GM18858 (cell line): ENCODE data around the gene CD9.
"Not testable (repeated sequence)": the region's sequence is repeated elsewhere in the genome, so short reads cannot be mapped to it uniquely, and the experiment has no call there.

Experiments used
- ATAC-seq: cut with Tn5 transposase; IDR thresholded peaks from one replicate; pipeline ENCODE4 v1.9.1; 2021; ENCODE audit not compliant: unreplicated experiment

Gene CD9

GRCh38 chr12:6198556-6198955, 1.6 kb upstream of the CD9 start:
- no peak for ATAC-seq

- no peak for ATAC-seq
These were observed 1.1 kb upstream of the CD9 start for GRCh38 chr12:6198985-6199530.

- no peak for ATAC-seq
These were observed 507 bp upstream of the CD9 start for GRCh38 chr12:6199531-6200255.

GRCh38 chr12:6201213-6201608, 1.0 kb downstream of the CD9 start:
- ATAC-seq, result no peak

- no peak for ATAC-seq
These were observed 1.6 kb downstream of the CD9 start for GRCh38 chr12:6201826-6202225.

- ATAC-seq, result no peak
These were observed 2.1 kb downstream of the CD9 start for GRCh38 chr12:6202304-6202703.

GRCh38 chr12:6202846-6203245, 2.6 kb downstream of the CD9 start:
- no peak for ATAC-seq

GRCh38 chr12:6203601-6204000, 3.4 kb downstream of the CD9 start:
- no peak for ATAC-seq

GRCh38 chr12:6204533-6205143, 4.4 kb downstream of the CD9 start:
- no peak for ATAC-seq

- no peak for ATAC-seq
These were observed 4.9 kb downstream of the CD9 start for GRCh38 chr12:6205144-6205539.

- ATAC-seq, result no peak
These were observed 5.6 kb downstream of the CD9 start for GRCh38 chr12:6205761-6206160.

- ATAC-seq, result no peak
These were observed 6.1 kb downstream of the CD9 start for GRCh38 chr12:6206327-6206726.

GRCh38 chr12:6207259-6207925, 7.2 kb downstream of the CD9 start:
- no peak for ATAC-seq

GRCh38 chr12:6208130-6208529, 7.9 kb downstream of the CD9 start:
- no peak for ATAC-seq

- ATAC-seq, result not testable (repeated sequence)
These were observed 9.2 kb downstream of the CD9 start for GRCh38 chr12:6209428-6209827.

GRCh38 chr12:6211421-6211869, 11.2 kb downstream of the CD9 start:
- ATAC-seq, result no peak

GRCh38 chr12:6212086-6212485, 11.9 kb downstream of the CD9 start:
- ATAC-seq, result no peak

GRCh38 chr12:6213969-6214368, 13.8 kb downstream of the CD9 start:
- no peak for ATAC-seq

- ATAC-seq, result no peak
These were observed 14.4 kb downstream of the CD9 start for GRCh38 chr12:6214633-6215032.

- no peak for ATAC-seq
These were observed 15.1 kb downstream of the CD9 start for GRCh38 chr12:6215120-6215807.

- ATAC-seq, result no peak
These were observed 15.8 kb downstream of the CD9 start for GRCh38 chr12:6215932-6216494.
